ENCODE data around the gene CITED1. TPM values are rescaled to one million over a fixed set of nuclear protein-coding genes. Genes with fewer than 3 reads are reported as not detected.

The CITED1 gene
- total RNA-seq, 6 donors from 2014 or later = 0.54 to 2.1 (median 2.0) TPM; not detected in 3

- ATAC-seq (ENCODE audit: low FRiP score in 2 of 2) = no peak
- peaks cover 0 to 7% (median 0%) of the 10 kb centered on the region in 4 donors for H3K4me1 ChIP-seq
- H3K27ac ChIP-seq = no peak overlapping the region
- TF ChIP-seq EP300 (IDR thresholded peaks at IDR 0.05) (no peak), CTCF (IDR thresholded peaks at IDR 0.05) (no peak), POLR2AphosphoS5 (IDR thresholded peaks at IDR 0.05) (no peak), POLR2A (IDR thresholded peaks at IDR 0.05) (no peak)
- H3K27me3 ChIP-seq = no peaks in the 10 kb centered on the region
- WGBS, 2 donors = 27 to 43% methylated on average over 6 to 24 of the region's 24 CpGs
- no peaks in the 10 kb centered on the region for H3K9me3 ChIP-seq
- H3K36me3 ChIP-seq = no peaks in the 10 kb centered on the region
- peak; percentile 64 to 87 for DNase-seq
- H3K4me3 ChIP-seq = peak overlapping the region in 2 of 4 donors; percentile 6 to 11
Measured at GRCh38 chrX:72255445-72255844, 50.3 kb downstream of the CITED1 start.

GRCh38 chrX:72254816-72255215 lies 50.9 kb downstream of the CITED1 start:
- Histone ChIP-seq H3K27me3 (no peaks in the 10 kb centered on the region), H3K36me3 (no peaks in the 10 kb centered on the region), H3K27ac (no peak overlapping the region), H3K9me3 (no peaks in the 10 kb centered on the region), H3K4me3 (no peak overlapping the region), H3K4me1 (peaks cover 0 to 7% (median 0%) of the 10 kb centered on the region in 4 donors)
- 18 to 42% methylated on average over 5 to 17 of the region's 17 CpGs for WGBS, 2 donors
- no peak for TF ChIP-seq POLR2AphosphoS5 (IDR thresholded peaks at IDR 0.05)
- TF ChIP-seq EP300 (IDR thresholded peaks at IDR 0.05) = no peak
- ATAC-seq (ENCODE audit: low FRiP score in 2 of 2) (no peak), DNase-seq (no peak)

DNA sequence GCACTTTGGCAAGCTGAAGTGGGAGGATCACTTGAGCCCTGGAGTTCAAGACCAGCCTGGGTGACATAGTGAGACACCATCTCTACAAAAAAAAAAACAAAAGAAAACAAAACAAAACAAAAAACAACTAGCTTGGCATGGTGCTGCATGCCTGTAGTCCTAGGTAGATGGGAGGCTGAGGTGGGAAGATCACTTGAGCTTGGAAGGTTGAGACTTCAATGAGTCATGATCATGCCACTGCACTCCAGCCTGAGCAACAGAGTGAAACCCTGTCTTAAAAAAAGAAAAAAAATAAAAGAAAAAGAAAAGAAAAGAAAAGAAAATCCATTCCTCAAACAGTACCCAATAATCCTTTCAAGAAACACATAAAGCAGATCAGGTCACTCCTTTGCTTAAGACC lies 52.0 kb downstream of the CITED1 start:
- Histone ChIP-seq H3K4me3 (no peak overlapping the region), H3K27me3 (no peaks in the 10 kb centered on the region), H3K36me3 (no peaks in the 10 kb centered on the region), H3K27ac (no peak overlapping the region), H3K4me1 (peaks cover 0 to 7% (median 0%) of the 10 kb centered on the region in 4 donors), H3K9me3 (no peaks in the 10 kb centered on the region)
- no peak for ATAC-seq (ENCODE audit: low FRiP score in 2 of 2)
- TF ChIP-seq POLR2A (IDR thresholded peaks at IDR 0.05) (no peak), EP300 (IDR thresholded peaks at IDR 0.05) (no peak), POLR2AphosphoS5 (IDR thresholded peaks at IDR 0.05) (no peak), CTCF (IDR thresholded peaks at IDR 0.05) (no peak)
- no peak for DNase-seq

Small RNA genes within 50 kb of the gene (small RNA-seq; reads per million reads assigned to genes)
- gene RF00019 = 0 reads per million in 4 donors

Other genes starting within 250 kb of the CITED1 start
- 10 to 100 TPM in 2 of 6 donors, 1 to 10 TPM in 4; 2.7 to 15.7 (median 6.4) TPM for gene RTL5, start 174.0 kb downstream of the CITED1 start, total RNA-seq
- 10 to 100 TPM in 1 of 6 donors, 1 to 10 TPM in 5; 3.1 to 23.2 (median 7.2) TPM for gene PIN4, start 124.2 kb downstream of the CITED1 start, total RNA-seq
- gene ERCC6L, start 66.9 kb downstream of the CITED1 start, total RNA-seq = under 1 TPM in 4 of 6 donors, not detected in 2; 0.14 to 0.44 (median 0.25) TPM
- gene RPS4X, start 28.7 kb downstream of the CITED1 start, total RNA-seq = 100 to 1,000 TPM; 284 to 942 (median 575) TPM

All from upper lobe of left lung (tissue), 6 donors.